GM23338 (cell line): ENCODE results near the gene SLC17A7. TPM values are rescaled to one million over a fixed set of nuclear protein-coding genes. Genes with fewer than 3 reads are reported as not detected.

Experiments
- ATAC-seq: fragments of 200-7000 bp; cut with Tn5 transposase; 3 replicates; pipeline ENCODE4 v1.9.1; 2020
- DNase-seq: peaks from one replicate; pipeline ENCODE4 v3.0.0-alpha.2; 2015; ENCODE audit warnings: low spot score
- H2AFZ ChIP-seq: fragments of 200-600 bp; sonication (generic); 2 replicates; pipeline ENCODE4 v1.8.0; 2016; ENCODE audit warnings: antibody characterized with exemption, mild to moderate bottlenecking, moderate library complexity
- H3F3A ChIP-seq: fragments of 200-600 bp; sonication (generic); replicated peaks from 2 replicates; pipeline ENCODE4 v1.8.0; 2017; ENCODE audit warnings: antibody characterized with exemption, mixed run types, low read depth
- H3K27ac ChIP-seq: fragments of 200-600 bp; sonication (generic); 2 replicates; pipeline ENCODE4 v1.6.1; 2016; ENCODE audit warnings: low read depth
- H3K27me3 ChIP-seq: fragments of 200-600 bp; sonication (generic); 2 replicates; pipeline ENCODE4 v1.8.0; 2016; ENCODE audit warnings: mild to moderate bottlenecking, mixed run types, moderate library complexity; ENCODE audit not compliant: insufficient read depth
- H3K36me3 ChIP-seq: fragments of 200-600 bp; sonication (generic); 2 replicates; pipeline ENCODE4 v1.8.0; 2016; ENCODE audit warnings: mild to moderate bottlenecking; ENCODE audit not compliant: insufficient read depth
- H3K4me1 ChIP-seq: fragments of 200-600 bp; sonication (generic); 2 replicates; pipeline ENCODE4 v1.8.0; 2016; ENCODE audit warnings: mild to moderate bottlenecking, moderate library complexity; ENCODE audit not compliant: insufficient read depth
- H3K4me2 ChIP-seq: fragments of 200-600 bp; sonication (generic); 2 replicates; pipeline ENCODE4 v1.7.1; 2017; ENCODE audit warnings: mixed run types
- H3K4me3 ChIP-seq: fragments of 200-600 bp; sonication (generic); 2 replicates; pipeline ENCODE4 v1.6.1; 2016; ENCODE audit warnings: mixed run types
- H3K79me2 ChIP-seq: fragments of 200-600 bp; sonication (generic); replicated peaks from 2 replicates; pipeline ENCODE4 v1.8.0; 2017; ENCODE audit warnings: mild to moderate bottlenecking; ENCODE audit not compliant: insufficient read depth
- H3K9me2 ChIP-seq: fragments of 200-600 bp; sonication (generic); 2 replicates; pipeline ENCODE4 v1.8.0; 2017; ENCODE audit not compliant: insufficient read depth
- H4K20me1 ChIP-seq: fragments of 200-600 bp; sonication (generic); replicated peaks from 2 replicates; pipeline ENCODE4 v1.8.0; 2017; ENCODE audit warnings: mild to moderate bottlenecking; ENCODE audit not compliant: insufficient read depth
- H3K27ac Mint-ChIP-seq: 2 replicates; pipeline ENCODE4 v1.8.0; 2020; ENCODE audit warnings: inconsistent platforms, mild to moderate bottlenecking, moderate library complexity, mixed read lengths
- H3K27me3 Mint-ChIP-seq: 3 replicates; pipeline ENCODE4 v1.8.0; 2022; ENCODE audit warnings: low read depth, mild to moderate bottlenecking, moderate library complexity, mixed read lengths, inconsistent platforms; ENCODE audit not compliant: insufficient read depth, poor library complexity
- H3K36me3 Mint-ChIP-seq: 3 replicates; pipeline ENCODE4 v1.8.0; 2021; ENCODE audit warnings: low read depth, mild to moderate bottlenecking, inconsistent platforms, moderate library complexity, mixed read lengths
- H3K4me1 Mint-ChIP-seq: 3 replicates; pipeline ENCODE4 v1.8.0; 2020; ENCODE audit warnings: mild to moderate bottlenecking, inconsistent platforms, mixed read lengths
- H3K4me3 Mint-ChIP-seq: 3 replicates; pipeline ENCODE4 v1.8.0; 2021; ENCODE audit warnings: moderate library complexity, mild to moderate bottlenecking, inconsistent platforms, mixed read lengths
- H3K9me3 Mint-ChIP-seq: 3 replicates; pipeline ENCODE4 v1.8.0; 2020; ENCODE audit warnings: moderate library complexity, mild to moderate bottlenecking, inconsistent platforms, mixed read lengths
- CREB1 ChIP-seq: fragments of 250-450 bp; sonication (Bioruptor Pico); IDR thresholded peaks from 2 replicates; pipeline ENCODE4 v1.5.0; 2020; ENCODE audit warnings: low read depth, mild to moderate bottlenecking, moderate library complexity
- CTCF ChIP-seq, 2 experiments: fragments of 200-600 bp in 1 of 2; sonication (generic) in 1 of 2; conservative IDR thresholded peaks; 2 replicates each; pipeline versions ENCODE4 v1.5.1 to v1.6.1; 2016 to 2017; ENCODE audit warnings: antibody characterized with exemption in 2 of 2, low read depth in 2 of 2, mild to moderate bottlenecking in 2 of 2, moderate library complexity in 1 of 2
- ETS1 ChIP-seq: IDR thresholded peaks from 2 replicates; pipeline ENCODE4 v1.6.1; 2016; ENCODE audit warnings: antibody characterized with exemption
- EZH2phosphoT487 ChIP-seq: fragments of 200-600 bp; sonication (generic); IDR thresholded peaks from one replicate; pipeline ENCODE4 v1.8.1; 2018; ENCODE audit warnings: antibody characterized with exemption; ENCODE audit not compliant: unreplicated experiment
- JUNB ChIP-seq: IDR thresholded peaks from one replicate; pipeline ENCODE4 v1.6.1; 2016; ENCODE audit warnings: antibody characterized with exemption; ENCODE audit not compliant: unreplicated experiment
- POLR2AphosphoS5 ChIP-seq: IDR thresholded peaks from 2 replicates; pipeline ENCODE4 v1.6.1; 2016; ENCODE audit warnings: antibody characterized with exemption, low read depth
- REST ChIP-seq: IDR thresholded peaks from one replicate; pipeline ENCODE4 v1.6.1; 2018; ENCODE audit warnings: antibody characterized with exemption; ENCODE audit not compliant: unreplicated experiment
- STAT1 ChIP-seq: IDR thresholded peaks from one replicate; pipeline ENCODE4 v1.6.1; 2016; ENCODE audit warnings: antibody characterized with exemption; ENCODE audit not compliant: unreplicated experiment
- ZNF114 ChIP-seq: fragments of 250-450 bp; sonication (Bioruptor Pico); IDR thresholded peaks from 2 replicates; pipeline ENCODE4 v1.5.0; 2020; ENCODE audit warnings: mild to moderate bottlenecking, moderate library complexity
- ZNF331 ChIP-seq: fragments of 250-450 bp; sonication (Bioruptor Pico); IDR thresholded peaks from 2 replicates; pipeline ENCODE4 v1.5.0; 2020; ENCODE audit warnings: low read depth, mild to moderate bottlenecking, moderate library complexity
- polyA plus RNA-seq: library from polyadenylated mRNA; unstranded; fragments of >200 nt; fragmentation: Nextera tagmentation; extraction: Ambion mirVana; gene quantifications from 2 replicates; pipeline ENCODE4 v1.2.1, GENCODE V29; 2016
- total RNA-seq: library from RNA; depleted of rRNA; stranded (reverse); fragments of >200 nt; shearing (Covaris generic); gene quantifications from 2 replicates; pipeline ENCODE4 v1.2.3, GENCODE V29; 2014

The SLC17A7 gene
- total and polyA plus RNA-seq, 2 experiments from 2014 or later = 0.90 to 1.5 TPM

GRCh38 chr19:49470615-49470978, 29.3 kb upstream of the SLC17A7 start:
- H3K9me2 ChIP-seq = no peaks in the 10 kb centered on the region
- Mint-ChIP-seq H3K4me3 (no peak overlapping the region), H3K4me1 (peaks cover 12% of the 10 kb centered on the region), H3K9me3 (no peaks in the 10 kb centered on the region), H3K27me3 (peaks cover 14% of the 10 kb centered on the region), H3K27ac (no peak overlapping the region), H3K36me3 (peaks cover 21% of the 10 kb centered on the region)
- H2AFZ ChIP-seq = no peak overlapping the region
- H4K20me1 ChIP-seq = no peaks in the 10 kb centered on the region; the same call in 1 of the 2 replicates
- H3K36me3 ChIP-seq = no peaks in the 10 kb centered on the region
- H3F3A ChIP-seq = 0 out of 2 replicates have a peak, but pooled peaks cover 19% of the 10 kb centered on the region
- H3K27ac ChIP-seq = peak overlapping the region; percentile 32; the same call in 1 of the 2 replicates
- H3K79me2 ChIP-seq = no peaks in the 10 kb centered on the region
- H3K4me1 ChIP-seq = peaks cover 9% of the 10 kb centered on the region; the same call in 1 of the 2 replicates
- no peak overlapping the region for H3K4me3 ChIP-seq
- H3K27me3 ChIP-seq = no peaks in the 10 kb centered on the region; the same call in 1 of the 2 replicates
- no peak overlapping the region for H3K4me2 ChIP-seq
- no peak for ATAC-seq
- DNase-seq = no peak
- TF ChIP-seq CTCF (conservative IDR thresholded peaks at IDR 0.05; ENCODE audit: low read depth in 2 of 2) = no peak
- no peak for TF ChIP-seq REST
- TF ChIP-seq CREB1 = no peak
- TF ChIP-seq ZNF331 (CRISPR knock-in tag) = no peak
- TF ChIP-seq ZNF114 (CRISPR knock-in tag) = no peak
- no peak for TF ChIP-seq POLR2AphosphoS5
- TF ChIP-seq STAT1 = no peak
- TF ChIP-seq ETS1 = no peak
- no peak for TF ChIP-seq JUNB
- TF ChIP-seq EZH2phosphoT487 = no peak
